Ishikawa (cell line): ENCODE measurements around the gene TMEM119.
A peak's percentile ranks its signal among the peaks of the same experiment; 100 is the strongest.

Source experiments
- CEBPB ChIP-seq: IDR thresholded peaks from 2 replicates; pipeline ENCODE4 v1.6.1; 2012
- CREB1 ChIP-seq: IDR thresholded peaks from 2 replicates; pipeline ENCODE4 v1.6.1; 2012; ENCODE audit warnings: low read depth
- EGR1 ChIP-seq: IDR thresholded peaks from 2 replicates; pipeline ENCODE4 v1.6.1; 2012
- EP300 ChIP-seq: IDR thresholded peaks from 2 replicates; pipeline ENCODE4 v1.6.1; 2012; ENCODE audit warnings: borderline replicate concordance
- FOXM1 ChIP-seq: IDR thresholded peaks from 2 replicates; pipeline ENCODE4 v1.6.1; 2012; ENCODE audit warnings: low read depth, borderline replicate concordance
- MAX ChIP-seq: IDR thresholded peaks from 2 replicates; pipeline ENCODE4 v1.6.1; 2012
- NFIC ChIP-seq: IDR thresholded peaks from 2 replicates; pipeline ENCODE4 v1.6.1; 2012
- RAD21 ChIP-seq: IDR thresholded peaks from 2 replicates; pipeline ENCODE4 v1.6.1; 2012; ENCODE audit warnings: low read depth
- REST ChIP-seq: IDR thresholded peaks from 2 replicates; pipeline ENCODE4 v1.6.1; 2012; ENCODE audit warnings: low read depth, mild to moderate bottlenecking
- TAF1 ChIP-seq: IDR thresholded peaks from 2 replicates; pipeline ENCODE4 v1.6.1; 2012; ENCODE audit warnings: low read depth, mild to moderate bottlenecking
- TCF12 ChIP-seq: IDR thresholded peaks from 2 replicates; pipeline ENCODE4 v1.6.1; 2012; ENCODE audit warnings: low read depth
- TEAD4 ChIP-seq: IDR thresholded peaks from 2 replicates; pipeline ENCODE4 v1.6.1; 2012
- YY1 ChIP-seq: IDR thresholded peaks from 2 replicates; pipeline ENCODE4 v1.6.1; 2012; ENCODE audit warnings: low read depth
- ZBTB7A ChIP-seq: IDR thresholded peaks from 2 replicates; pipeline ENCODE4 v1.6.1; 2012; ENCODE audit warnings: low read depth
- TF ChIP-seq, protein P1 (sequence below): IDR thresholded peaks from 2 replicates; pipeline ENCODE4 v1.6.1; 2012

Gene TMEM119

GRCh38 chr12:108599541-108599940, 1.7 kb upstream of the TMEM119 start:
- TF ChIP-seq REST (no peak), CREB1 (no peak), TCF12 (no peak), TEAD4 (no peak), CEBPB (no peak), TAF1 (no peak), YY1 (no peak), ZBTB7A (no peak), EP300 (no peak), MAX (no peak), EGR1 (no peak), RAD21 (no peak), FOXM1 (no peak), NFIC (no peak)
- TF ChIP-seq, protein P1, sequence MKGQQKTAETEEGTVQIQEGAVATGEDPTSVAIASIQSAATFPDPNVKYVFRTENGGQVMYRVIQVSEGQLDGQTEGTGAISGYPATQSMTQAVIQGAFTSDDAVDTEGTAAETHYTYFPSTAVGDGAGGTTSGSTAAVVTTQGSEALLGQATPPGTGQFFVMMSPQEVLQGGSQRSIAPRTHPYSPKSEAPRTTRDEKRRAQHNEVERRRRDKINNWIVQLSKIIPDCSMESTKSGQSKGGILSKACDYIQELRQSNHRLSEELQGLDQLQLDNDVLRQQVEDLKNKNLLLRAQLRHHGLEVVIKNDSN = no peak

GRCh38 chr12:108598553-108599250, 818 bp upstream of the TMEM119 start:
- TF ChIP-seq YY1 (no peak), REST (no peak), TEAD4 (no peak), FOXM1 (no peak), MAX (no peak), CEBPB (no peak), EGR1 (no peak), RAD21 (no peak), ZBTB7A (no peak), NFIC (no peak), TCF12 (no peak)

- TF ChIP-seq, protein P1 = peak; percentile 77
- no peak for TF ChIP-seq TAF1
Measured at GRCh38 chr12:108596854-108597558, 878 bp downstream of the TMEM119 start.

- no peak for TF ChIP-seq TEAD4
- TF ChIP-seq EP300 = no peak
- no peak for TF ChIP-seq TCF12
- no peak for TF ChIP-seq TAF1
Measured at GRCh38 chr12:108595711-108596647, 1.9 kb downstream of the TMEM119 start.

DNA sequence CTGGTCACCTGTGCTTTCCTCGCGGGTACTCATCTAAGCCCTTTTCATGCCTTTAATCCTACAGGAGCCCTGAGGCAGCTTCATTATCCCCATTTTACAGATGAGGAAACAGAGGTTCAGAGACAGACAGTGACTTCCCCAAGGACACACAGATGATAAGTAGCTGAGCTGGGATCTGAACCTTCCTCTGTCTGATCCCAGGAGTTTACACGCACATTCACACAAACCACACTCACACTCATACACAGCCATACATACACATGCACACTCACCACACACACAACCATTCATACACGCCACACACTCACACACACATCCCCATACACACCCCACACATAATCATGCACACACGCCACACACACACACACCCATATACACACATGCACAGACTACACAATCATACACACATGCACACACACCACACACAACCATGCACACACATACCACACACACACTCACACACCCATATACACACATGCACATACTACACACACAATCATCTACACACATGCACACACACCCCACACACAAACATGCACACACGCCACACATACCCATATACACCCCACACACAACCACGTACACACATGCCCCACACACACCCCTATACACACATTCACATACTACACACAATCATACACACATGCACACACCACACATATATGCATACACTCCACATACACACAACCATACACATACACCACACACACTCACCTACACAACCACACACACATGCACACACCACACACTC, 2.7 kb downstream of the TMEM119 start:
- TF ChIP-seq REST = no peak
- no peak for TF ChIP-seq CEBPB
- TF ChIP-seq MAX = no peak
- no peak for TF ChIP-seq YY1
- TF ChIP-seq, protein P1 = no peak
- no peak for TF ChIP-seq TEAD4
- TF ChIP-seq FOXM1 = no peak
- no peak for TF ChIP-seq EP300
- TF ChIP-seq ZBTB7A = no peak
